Caco-2 (cell line): ENCODE results near the gene CCDC174. TPM values are rescaled to one million over a fixed set of nuclear protein-coding genes. Genes with fewer than 3 reads are reported as not detected.

Experiments used
- BruUV-seq: library from RNA; stranded (reverse); fragments of 400-500 nt; replicated peaks from 2 replicates; lab custom pipeline; 2021; lab: Mats Ljungman, UMichigan
- CTCF ChIA-PET: fragments of 300-600 bp; sonication (Branson Sonifier 250); formaldehyde crosslinking; loops from one replicate; lab custom pipeline; 2022; ENCODE audit warnings: antibody characterized with exemption; lab: Charles Lee
- POLR2A ChIA-PET: fragments of 300-600 bp; sonication (Branson Sonifier 250); formaldehyde crosslinking; loops from one replicate; lab custom pipeline; 2022; ENCODE audit warnings: antibody characterized with exemption; lab: Charles Lee
- DNase-seq, 2 experiments: peaks; one replicate each; pipeline versions ENCODE4 v3.0.0 to v3.0.0-alpha.2; 2020 to 2022
- H3K27me3 ChIP-seq: replicated peaks from 2 replicates; pipeline ENCODE4 v1.6.0; 2011; ENCODE audit warnings: low read length; ENCODE audit not compliant: control insufficient read depth, insufficient read depth
- H3K36me3 ChIP-seq: 2 replicates; pipeline ENCODE4 v1.5.1; 2011; ENCODE audit warnings: low read length; ENCODE audit not compliant: control insufficient read depth, insufficient read depth
- H3K4me1 ChIP-seq: fragments of 250-450 bp; sonication (Bioruptor Pico); 2 replicates; pipeline ENCODE4 v1.5.1; 2020; ENCODE audit warnings: mild to moderate bottlenecking
- H3K4me3 ChIP-seq: 2 replicates; pipeline ENCODE4 v1.5.1; 2011; ENCODE audit warnings: low read depth, mild to moderate bottlenecking, control low read depth, low read length
- H3K9me3 ChIP-seq: fragments of 250-450 bp; sonication (Bioruptor Pico); 2 replicates; pipeline ENCODE4 v1.5.1; 2020; ENCODE audit warnings: mild to moderate bottlenecking, moderate library complexity
- H3K27ac Mint-ChIP-seq: one replicate; pipeline ENCODE4 v1.8.0; 2022; ENCODE audit warnings: mixed read lengths; ENCODE audit not compliant: unreplicated experiment
- H3K27me3 Mint-ChIP-seq: one replicate; pipeline ENCODE4 v1.8.0; 2022; ENCODE audit warnings: mixed read lengths; ENCODE audit not compliant: insufficient read depth, unreplicated experiment
- H3K36me3 Mint-ChIP-seq: one replicate; pipeline ENCODE4 v1.8.0; 2022; ENCODE audit warnings: mild to moderate bottlenecking, mixed read lengths; ENCODE audit not compliant: insufficient read depth, unreplicated experiment
- H3K4me1 Mint-ChIP-seq: one replicate; pipeline ENCODE4 v1.8.0; 2022; ENCODE audit warnings: low read depth, mixed read lengths; ENCODE audit not compliant: unreplicated experiment
- H3K4me3 Mint-ChIP-seq: one replicate; pipeline ENCODE4 v1.8.0; 2022; ENCODE audit warnings: mild to moderate bottlenecking, moderate library complexity, mixed read lengths; ENCODE audit not compliant: unreplicated experiment
- H3K9me3 Mint-ChIP-seq: one replicate; pipeline ENCODE4 v1.8.0; 2022; ENCODE audit warnings: mixed read lengths; ENCODE audit not compliant: unreplicated experiment
- CTCF ChIP-seq, 2 experiments: fragments of 200-600 bp in 1 of 2; IDR thresholded peaks; 1 replicate in 1 of 2; 2 replicates in 1 of 2; pipeline versions ENCODE4 v1.5.1 to v1.8.0; 2011 to 2022; ENCODE audit warnings: antibody characterized with exemption in 1 of 2, control low read depth in 1 of 2, inconsistent platforms in 1 of 2, low read depth in 1 of 2, low read length in 1 of 2, mild to moderate bottlenecking in 1 of 2, moderate library complexity in 1 of 2; ENCODE audit not compliant: insufficient read depth in 1 of 2, severe bottlenecking in 1 of 2, unreplicated experiment in 1 of 2
- intact Hi-C: fragments of 100-400 bp; cut with micrococcal nuclease; formaldehyde crosslinking; loops from one replicate; pipeline ENCODE4 v1.10.0; 2022; ENCODE audit not compliant: unreplicated experiment
- total RNA-seq: library from RNA; stranded (reverse); gene quantifications from 2 replicates; pipeline ENCODE4 v1.2.3, GENCODE V29; 2022

Gene CCDC174
- total RNA-seq, 1 experiment from 2014 or later, result 22.4 TPM

- H3K4me1 ChIP-seq, result peaks cover 13% of the 10 kb centered on the region
- Mint-ChIP-seq H3K4me1 (peaks cover 11% of the 10 kb centered on the region), H3K27ac (no peak overlapping the region), H3K36me3 (no peaks in the 10 kb centered on the region), H3K4me3 (no peak overlapping the region), H3K9me3 (peaks cover 11% of the 10 kb centered on the region), H3K27me3 (no peaks in the 10 kb centered on the region)
- H3K4me3 ChIP-seq, result no peak overlapping the region
- BruUV-seq, result no TSS peak
- ChIA-PET CTCF (interaction anchor here (0.9 kb wide), 1 partner anchor 25 kb away, joined by 5 read pairs; no protein-coding TSS in a partner anchor), POLR2A (no interaction called here)
- H3K9me3 ChIP-seq, result no peaks in the 10 kb centered on the region
- H3K27me3 ChIP-seq, result no peaks in the 10 kb centered on the region
- DNase-seq, result no peak
- intact Hi-C loops, result no loop called here
- no peak for TF ChIP-seq CTCF (IDR thresholded peaks at IDR 0.05; ENCODE audit: insufficient read depth in 1 of 2, low read depth in 1 of 2, low read length in 1 of 2, severe bottlenecking in 1 of 2, unreplicated experiment in 1 of 2)
- no peaks in the 10 kb centered on the region for H3K36me3 ChIP-seq
Measured at GRCh38 chr3:14622368-14622767, 29.2 kb upstream of the CCDC174 start.

GRCh38 chr3:14623569-14624051 lies 28.0 kb upstream of the CCDC174 start:
- POLR2A ChIA-PET, result no interaction called here

GRCh38 chr3:14624498-14624897 lies 27.1 kb upstream of the CCDC174 start:
- Mint-ChIP-seq H3K4me3 (no peak overlapping the region), H3K27me3 (no peaks in the 10 kb centered on the region), H3K4me1 (no peaks in the 10 kb centered on the region), H3K9me3 (peaks cover 3% of the 10 kb centered on the region), H3K27ac (no peak overlapping the region), H3K36me3 (no peaks in the 10 kb centered on the region)
- ChIA-PET POLR2A (no interaction called here), CTCF (interaction anchor here (0.9 kb wide), 1 partner anchor 156 kb away, joined by 3 read pairs; no protein-coding TSS in a partner anchor)
- no peaks in the 10 kb centered on the region for H3K27me3 ChIP-seq
- no peaks in the 10 kb centered on the region for H3K4me1 ChIP-seq
- no peaks in the 10 kb centered on the region for H3K36me3 ChIP-seq
- DNase-seq, result no peak
- BruUV-seq, result no TSS peak
- H3K4me3 ChIP-seq, result no peak overlapping the region
- intact Hi-C loops, result no loop called here
- no peaks in the 10 kb centered on the region for H3K9me3 ChIP-seq
- no peak for TF ChIP-seq CTCF (IDR thresholded peaks at IDR 0.05; ENCODE audit: insufficient read depth in 1 of 2, low read depth in 1 of 2, low read length in 1 of 2, severe bottlenecking in 1 of 2, unreplicated experiment in 1 of 2)

More at GRCh38 chr3:14623569-14624051, 28.0 kb upstream of the CCDC174 start:
- peaks cover under 1% of the 10 kb centered on the region; the same call in 1 of the 2 replicates for H3K4me1 ChIP-seq
- DNase-seq, result no peak
- H3K9me3 Mint-ChIP-seq, result peaks cover 11% of the 10 kb centered on the region
- no peaks in the 10 kb centered on the region for H3K36me3 Mint-ChIP-seq
- no peaks in the 10 kb centered on the region for H3K4me1 Mint-ChIP-seq
- BruUV-seq, result no TSS peak
- no peak for TF ChIP-seq CTCF (IDR thresholded peaks at IDR 0.05; ENCODE audit: insufficient read depth in 1 of 2, low read depth in 1 of 2, low read length in 1 of 2, severe bottlenecking in 1 of 2, unreplicated experiment in 1 of 2)
- H3K9me3 ChIP-seq, result no peaks in the 10 kb centered on the region
- intact Hi-C loops, result no loop called here
- H3K27ac Mint-ChIP-seq, result no peak overlapping the region
- no peak overlapping the region for H3K4me3 Mint-ChIP-seq
- no peaks in the 10 kb centered on the region for H3K36me3 ChIP-seq
- H3K27me3 Mint-ChIP-seq, result no peaks in the 10 kb centered on the region
- H3K27me3 ChIP-seq, result no peaks in the 10 kb centered on the region
- no peak overlapping the region for H3K4me3 ChIP-seq
- CTCF ChIA-PET, result no interaction called here
